Prostate gland (tissue), 2 donors: ENCODE results near the gene CRTC1. TPM values are rescaled to one million over a fixed set of nuclear protein-coding genes. Genes with fewer than 3 reads are reported as not detected.

ENCODE experiments used
- DNase-seq: peaks from one replicate; pipeline ENCODE4 v3.0.0-alpha.2; 2019; ENCODE audit warnings: low spot score
- H3K27ac ChIP-seq, 2 donors: fragments of 200-600 bp; sonication (generic); 2 replicates each; pipeline ENCODE4 v1.5.1; 2017 to 2019
- H3K27me3 ChIP-seq: fragments of 200-600 bp; sonication (generic); replicated peaks from 2 replicates; pipeline ENCODE4 v1.5.1; 2019; ENCODE audit not compliant: insufficient read depth
- H3K36me3 ChIP-seq, 2 donors: fragments of 200-600 bp; sonication (generic); 1 replicate in 1 of 2; 2 replicates in 1 of 2; pipeline versions ENCODE4 v1.5.1 to v1.8.1; 2017 to 2019
- H3K4me1 ChIP-seq: fragments of 200-600 bp; sonication (generic); replicated peaks from 2 replicates; pipeline ENCODE4 v1.5.1; 2019
- H3K4me3 ChIP-seq, 2 donors: fragments of 200-600 bp; sonication (generic); 2 replicates each; pipeline ENCODE4 v1.5.1; 2017 to 2019
- H3K9me3 ChIP-seq: fragments of 200-600 bp; sonication (generic); 2 replicates; pipeline ENCODE4 v1.5.1; 2017
- POLR2A ChIP-seq: fragments of 450-650 bp; IDR thresholded peaks from one replicate; pipeline ENCODE4 v1.6.1; 2016; ENCODE audit warnings: antibody characterized with exemption, mild to moderate bottlenecking
- POLR2AphosphoS5 ChIP-seq: sonication (generic); formaldehyde crosslinking; IDR thresholded peaks from one replicate; pipeline ENCODE4 v1.6.1; 2017; ENCODE audit warnings: antibody characterized with exemption
- WGBS: methylation state at CpG from one replicate; pipeline ENCODE4 v1.1.5; 2018; 5-methylcytosine and 5-hydroxymethylcytosine counted together
- intact Hi-C: fragments of 100-400 bp; cut with DNase I; formaldehyde crosslinking; loops from one replicate; pipeline ENCODE4 v1.14.2; 2022
- total RNA-seq, 2 donors: library from RNA; depleted of rRNA; stranded (reverse); fragments of >200 nt; gene quantifications; one replicate each; pipeline ENCODE4 v1.1.0, GENCODE V29; 2016
- TF ChIP-seq, protein P1 (sequence below), 4 experiments: fragments of 200-600 bp in 2 of 4; fragments of 450-650 bp in 2 of 4; sonication (generic) in 2 of 4; IDR thresholded peaks; 1 replicate in 3 of 4; 2 replicates in 1 of 4; pipeline ENCODE4 v1.5.1; 2016 to 2019; ENCODE audit warnings: antibody characterized with exemption in 4 of 4, mild to moderate bottlenecking in 2 of 4, moderate library complexity in 2 of 4

Gene CRTC1
- total RNA-seq, 2 donors from 2014 or later: 6.7 to 24.4 TPM

DNA sequence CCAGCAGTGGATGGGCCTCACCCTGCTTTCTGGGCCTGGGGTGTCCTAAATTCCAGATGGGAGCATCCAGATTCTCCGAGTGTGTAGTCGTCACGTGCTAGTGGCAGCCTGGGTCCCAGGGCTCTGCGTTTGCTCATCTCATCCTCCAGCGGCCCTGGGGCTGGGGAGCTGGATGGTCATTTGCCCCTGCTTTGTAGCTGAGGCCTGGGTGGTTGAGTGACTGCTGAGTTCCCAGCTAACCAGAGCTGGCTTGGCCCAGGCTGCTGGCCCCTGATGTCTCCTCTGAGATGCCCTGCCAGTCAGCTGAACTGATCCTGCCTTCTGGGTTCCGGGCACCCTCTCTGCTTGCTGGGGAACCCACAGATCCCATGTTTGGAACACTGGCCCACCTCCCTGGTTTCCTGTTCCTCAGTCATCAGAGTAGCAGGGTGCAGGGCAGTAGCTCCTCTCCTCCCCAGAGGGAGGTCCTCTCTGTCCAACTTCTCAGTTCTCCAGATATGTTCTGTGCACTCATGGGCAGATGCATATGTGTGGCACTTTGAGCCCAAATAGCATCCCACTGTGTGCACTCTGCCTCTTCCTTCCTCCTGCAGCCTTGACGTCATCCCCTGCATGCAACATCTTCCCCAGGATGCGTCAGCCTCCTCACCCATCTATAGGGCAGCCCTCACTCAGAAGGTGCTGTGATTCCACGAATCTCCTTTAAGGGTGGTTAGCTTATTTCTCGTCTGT lies 22.4 kb upstream of the CRTC1 start:
- DNase-seq: no peak
- no peak overlapping the region for H3K4me3 ChIP-seq
- H3K36me3 ChIP-seq: no peaks in the 10 kb centered on the region
- TF ChIP-seq POLR2AphosphoS5 (no peak), POLR2A (no peak)
- 69% methylated on average over 10 of the region's 10 CpGs for WGBS
- no peaks in the 10 kb centered on the region for H3K27me3 ChIP-seq
- H3K27ac ChIP-seq: peak overlapping the region in 1 of 2 donors; percentile 60
- no peaks in the 10 kb centered on the region for H3K4me1 ChIP-seq
- H3K9me3 ChIP-seq: no peaks in the 10 kb centered on the region
- intact Hi-C loops: no loop called here

DNA sequence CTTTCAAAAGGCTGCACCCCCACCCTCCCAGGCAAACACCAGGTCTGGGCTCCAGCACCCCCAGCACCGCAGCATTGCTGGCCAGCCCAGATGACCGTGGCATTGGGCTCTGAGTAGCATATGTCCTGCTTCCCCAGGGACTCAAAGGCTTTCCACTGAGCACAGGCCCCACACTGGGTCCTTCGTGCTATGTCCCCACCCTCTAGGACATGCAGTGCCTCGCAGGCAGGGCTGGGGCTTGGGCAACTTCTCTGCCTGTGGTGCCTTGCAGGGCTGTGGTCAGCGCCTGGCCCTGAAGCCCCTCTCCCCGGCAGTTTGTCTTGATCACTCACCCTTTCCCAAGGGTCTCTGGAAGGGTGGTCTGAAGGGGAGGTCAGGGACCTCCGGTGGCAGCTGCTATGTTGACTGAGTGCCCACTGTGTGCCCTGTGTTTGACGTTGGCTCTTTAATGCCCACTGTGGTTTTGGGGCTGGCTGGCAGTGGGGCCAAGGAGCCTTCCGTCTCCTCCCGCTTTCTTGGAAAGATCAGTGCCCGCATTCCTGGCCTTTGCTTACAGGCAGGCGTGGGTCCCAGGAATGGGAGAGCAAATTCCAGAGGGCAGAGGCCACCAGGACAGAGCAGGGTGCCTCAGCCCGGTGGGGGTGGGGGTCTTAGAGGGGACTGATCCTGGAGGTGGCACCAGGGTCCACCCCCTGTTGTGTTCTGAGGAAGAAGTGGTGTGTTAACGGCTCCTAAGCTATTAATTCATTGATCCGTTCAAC lies 20.3 kb upstream of the CRTC1 start:
- TF ChIP-seq POLR2AphosphoS5 (no peak), POLR2A (no peak)
- TF ChIP-seq, protein P1, sequence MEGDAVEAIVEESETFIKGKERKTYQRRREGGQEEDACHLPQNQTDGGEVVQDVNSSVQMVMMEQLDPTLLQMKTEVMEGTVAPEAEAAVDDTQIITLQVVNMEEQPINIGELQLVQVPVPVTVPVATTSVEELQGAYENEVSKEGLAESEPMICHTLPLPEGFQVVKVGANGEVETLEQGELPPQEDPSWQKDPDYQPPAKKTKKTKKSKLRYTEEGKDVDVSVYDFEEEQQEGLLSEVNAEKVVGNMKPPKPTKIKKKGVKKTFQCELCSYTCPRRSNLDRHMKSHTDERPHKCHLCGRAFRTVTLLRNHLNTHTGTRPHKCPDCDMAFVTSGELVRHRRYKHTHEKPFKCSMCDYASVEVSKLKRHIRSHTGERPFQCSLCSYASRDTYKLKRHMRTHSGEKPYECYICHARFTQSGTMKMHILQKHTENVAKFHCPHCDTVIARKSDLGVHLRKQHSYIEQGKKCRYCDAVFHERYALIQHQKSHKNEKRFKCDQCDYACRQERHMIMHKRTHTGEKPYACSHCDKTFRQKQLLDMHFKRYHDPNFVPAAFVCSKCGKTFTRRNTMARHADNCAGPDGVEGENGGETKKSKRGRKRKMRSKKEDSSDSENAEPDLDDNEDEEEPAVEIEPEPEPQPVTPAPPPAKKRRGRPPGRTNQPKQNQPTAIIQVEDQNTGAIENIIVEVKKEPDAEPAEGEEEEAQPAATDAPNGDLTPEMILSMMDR (IDR thresholded peaks at IDR 0.05): no peak
- 68% methylated on average over 15 of the region's 15 CpGs for WGBS

DNA sequence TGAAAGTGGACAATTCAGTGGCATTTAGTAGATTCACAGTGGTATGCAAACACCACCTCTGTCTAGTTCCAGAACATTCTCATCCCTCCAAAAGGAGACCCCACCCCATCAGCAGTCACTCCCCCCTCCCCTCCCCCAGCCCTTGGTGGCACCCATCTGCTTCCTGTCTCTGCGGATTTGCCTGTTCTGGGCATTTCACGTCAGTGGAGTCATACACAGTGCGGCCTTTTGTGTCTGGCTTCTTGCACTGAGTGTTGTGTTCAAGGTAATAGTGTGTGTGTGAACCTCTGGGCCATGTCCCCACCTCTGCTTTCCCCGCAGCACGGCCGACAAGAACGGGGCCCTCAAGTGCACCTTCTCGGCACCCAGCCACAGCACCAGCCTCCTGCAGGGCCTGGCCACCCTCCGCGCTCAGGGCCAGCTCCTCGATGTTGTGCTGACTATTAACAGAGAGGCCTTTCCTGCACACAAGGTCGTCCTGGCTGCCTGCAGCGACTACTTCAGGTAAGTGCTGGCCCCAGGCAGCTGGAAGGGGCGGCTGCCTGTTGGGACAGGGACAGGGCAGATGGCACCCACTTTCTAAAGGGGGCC lies 19.4 kb upstream of the CRTC1 start:
- no peaks in the 10 kb centered on the region for H3K4me1 ChIP-seq
- H3K36me3 ChIP-seq: peaks cover 0 to 9% of the 10 kb centered on the region in 2 donors
- H3K4me3 ChIP-seq: no peak overlapping the region
- H3K9me3 ChIP-seq: no peaks in the 10 kb centered on the region
- TF ChIP-seq POLR2A (no peak), POLR2AphosphoS5 (no peak)
- TF ChIP-seq, protein P1 (IDR thresholded peaks at IDR 0.05): no peak
- WGBS: 74% methylated on average over 14 of the region's 14 CpGs
- intact Hi-C loops: no loop called here
- H3K27me3 ChIP-seq: no peaks in the 10 kb centered on the region
- H3K27ac ChIP-seq: no peak overlapping the region
- DNase-seq: no peak

More for the DNA sequence above, 20.3 kb upstream of the CRTC1 start:
- H3K27me3 ChIP-seq: no peaks in the 10 kb centered on the region
- intact Hi-C loops: no loop called here
- DNase-seq: no peak
- no peaks in the 10 kb centered on the region for H3K4me1 ChIP-seq
- H3K36me3 ChIP-seq: peaks cover 0 to 2% of the 10 kb centered on the region in 2 donors
- no peak overlapping the region for H3K4me3 ChIP-seq
- no peak overlapping the region for H3K27ac ChIP-seq
- no peaks in the 10 kb centered on the region for H3K9me3 ChIP-seq

DNA sequence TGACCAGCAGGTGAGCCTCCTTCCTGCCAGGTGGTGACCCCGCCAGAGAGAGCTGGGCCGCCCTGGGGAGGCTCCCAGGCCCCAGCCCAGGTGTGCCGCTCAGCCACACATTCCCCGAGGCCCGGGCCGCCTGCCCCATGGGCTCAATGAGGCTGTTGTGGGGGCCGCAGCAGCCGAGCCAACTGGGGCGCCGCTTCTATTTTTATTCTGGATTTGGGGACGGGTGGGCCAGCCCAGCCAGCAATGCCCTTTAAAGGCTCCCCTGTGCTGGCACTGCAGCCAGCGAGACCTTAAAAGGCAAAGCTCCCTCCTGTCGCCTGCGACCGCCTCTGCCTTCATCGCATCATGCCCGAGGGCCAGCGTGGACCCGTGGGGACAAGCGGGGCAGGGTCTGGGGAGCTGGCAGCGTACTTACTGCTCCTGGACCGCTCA lies 17.7 kb upstream of the CRTC1 start:
- TF ChIP-seq, protein P1 (IDR thresholded peaks at IDR 0.05): no peak
- no peak for TF ChIP-seq POLR2AphosphoS5
- no peak for TF ChIP-seq POLR2A
- no peaks in the 10 kb centered on the region for H3K27me3 ChIP-seq
- 87% methylated on average over 12 of the region's 22 CpGs for WGBS
- no peak overlapping the region for H3K4me3 ChIP-seq
- DNase-seq: no peak
- H3K27ac ChIP-seq: peak overlapping the region in 1 of 2 donors; percentile 38
- intact Hi-C loops: no loop called here
- H3K9me3 ChIP-seq: no peaks in the 10 kb centered on the region
- peaks cover 0 to 9% of the 10 kb centered on the region in 2 donors for H3K36me3 ChIP-seq
- H3K4me1 ChIP-seq: no peaks in the 10 kb centered on the region

DNA sequence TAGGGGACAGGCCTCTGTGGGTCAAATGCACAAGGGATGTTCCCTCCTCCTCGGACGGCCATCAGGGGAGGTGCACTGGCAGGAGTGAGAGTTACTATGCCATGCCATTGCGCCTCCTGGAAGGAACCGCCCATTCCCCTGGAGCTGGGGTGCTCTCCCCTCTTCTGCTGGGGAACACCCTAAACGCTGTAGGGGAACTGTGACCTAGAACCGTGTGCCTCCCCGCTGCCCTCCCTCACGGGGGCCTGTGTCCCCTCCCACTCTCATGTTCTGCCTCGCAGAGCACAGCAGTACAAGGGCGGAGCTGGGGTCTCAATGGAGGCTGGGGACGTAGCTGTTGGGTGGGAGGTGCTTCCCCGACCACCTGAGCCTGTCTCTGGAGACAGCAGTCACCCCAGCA lies 17.2 kb upstream of the CRTC1 start:
- no peaks in the 10 kb centered on the region for H3K4me1 ChIP-seq
- 54% methylated on average over 12 of the region's 12 CpGs for WGBS

More for the DNA sequence above, 17.2 kb upstream of the CRTC1 start:
- no peak overlapping the region for H3K4me3 ChIP-seq
- DNase-seq: no peak
- intact Hi-C loops: no loop called here
- peaks cover 0 to 9% of the 10 kb centered on the region in 2 donors for H3K36me3 ChIP-seq
- no peaks in the 10 kb centered on the region for H3K27me3 ChIP-seq
- H3K9me3 ChIP-seq: no peaks in the 10 kb centered on the region
- TF ChIP-seq POLR2AphosphoS5: no peak
- TF ChIP-seq, protein P1 (IDR thresholded peaks at IDR 0.05): no peak
- TF ChIP-seq POLR2A: no peak
- peak overlapping the region in 1 of 2 donors; percentile 38 for H3K27ac ChIP-seq
